Measurements from ENCODE around the gene COQ10A.

GRCh38 chr12:56266693-56267442 lies at the start of gene COQ10A:
- TF ChIP-seq CTCF (conservative IDR thresholded peaks at IDR 0.05) (peak; percentile 73), EZH2 (IDR thresholded peaks at IDR 0.05; ENCODE audit: low read depth) (no peak)

Data from PC-9 (cell line).